Measurements from ENCODE around the gene EIF4EBP3.

EIF4EBP3 gene

DNA sequence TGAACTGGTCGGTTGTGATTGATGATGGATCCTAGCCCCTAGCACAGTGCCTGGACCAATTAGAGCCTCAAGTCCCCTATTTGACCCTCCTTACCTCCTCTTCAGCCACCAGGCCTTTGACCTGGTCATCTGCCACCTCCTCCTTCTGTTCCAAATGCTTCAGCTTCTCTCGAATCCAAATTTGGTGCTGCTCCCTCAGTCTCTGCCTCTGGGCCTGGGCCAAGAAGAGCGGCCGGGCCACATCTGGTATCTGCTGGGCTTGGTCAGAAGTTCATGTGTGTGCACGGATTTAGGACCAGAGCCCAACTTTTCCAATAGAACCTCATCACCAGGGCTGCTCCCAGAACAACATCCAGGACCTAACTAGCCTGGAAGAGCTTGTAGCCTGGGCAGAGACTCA is 23.6 kb downstream of the EIF4EBP3 start:
- DNase-seq (ENCODE audit: low read depth in 1 of 2, low spot score in 1 of 2), result no peak

GRCh38 chr5:140573683-140574082 is 26.2 kb downstream of the EIF4EBP3 start:
- Histone ChIP-seq H3K27me3 (ENCODE audit: insufficient read depth, poor library complexity, severe bottlenecking) (no peaks in the 10 kb centered on the region), H3K27ac (replicated peaks) (no peak overlapping the region), H3K4me3 (replicated peaks; ENCODE audit: insufficient read depth, low read length) (no peak overlapping the region)
- TF ChIP-seq SPI1 (IDR thresholded peaks at IDR 0.05; ENCODE audit: borderline replicate concordance, low read depth) (no peak), GABPA (IDR thresholded peaks at IDR 0.05; ENCODE audit: low read depth) (no peak)
- DNase-seq (ENCODE audit: low read depth in 1 of 2, low spot score in 1 of 2), result no peak

More for the DNA sequence above, 23.6 kb downstream of the EIF4EBP3 start:
- no peak for TF ChIP-seq SPI1 (IDR thresholded peaks at IDR 0.05; ENCODE audit: borderline replicate concordance, low read depth)
- no peak for TF ChIP-seq CTCF (IDR thresholded peaks at IDR 0.05; ENCODE audit: insufficient read depth, low read length)
- no peak for TF ChIP-seq POLR2AphosphoS5 (IDR thresholded peaks at IDR 0.05; ENCODE audit: low read depth)
- no peak for TF ChIP-seq GABPA (IDR thresholded peaks at IDR 0.05; ENCODE audit: low read depth)
- TF ChIP-seq REST (IDR thresholded peaks at IDR 0.05; ENCODE audit: insufficient replicate concordance, low read depth), result no peak
- no peaks in the 10 kb centered on the region for H3K27me3 ChIP-seq (ENCODE audit: insufficient read depth, poor library complexity, severe bottlenecking)
- no peak overlapping the region for H3K27ac ChIP-seq (replicated peaks)
- no peak overlapping the region for H3K4me3 ChIP-seq (replicated peaks; ENCODE audit: insufficient read depth, low read length)

DNA sequence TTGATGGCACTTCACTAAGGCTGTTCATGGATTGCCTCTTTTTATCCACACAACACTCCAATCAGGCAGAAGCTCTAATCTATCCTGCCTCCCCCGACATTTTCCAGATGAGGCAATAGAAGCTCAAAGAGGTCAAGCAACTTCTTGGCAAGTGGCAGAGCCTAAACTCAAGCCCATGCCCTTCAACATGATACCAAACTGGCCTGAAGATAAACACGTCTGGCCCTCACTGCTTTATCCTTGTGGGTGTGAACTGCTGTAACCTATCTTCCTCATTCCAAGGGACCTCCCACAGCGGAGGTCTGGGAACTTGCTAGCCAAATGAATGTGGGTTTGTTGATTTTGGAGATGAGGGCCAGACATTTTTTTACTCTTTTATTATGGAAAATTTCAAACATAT is 26.7 kb downstream of the EIF4EBP3 start:
- TF ChIP-seq SPI1 (IDR thresholded peaks at IDR 0.05; ENCODE audit: borderline replicate concordance, low read depth) (no peak), GABPA (IDR thresholded peaks at IDR 0.05; ENCODE audit: low read depth) (no peak), REST (IDR thresholded peaks at IDR 0.05; ENCODE audit: insufficient replicate concordance, low read depth) (no peak), CTCF (IDR thresholded peaks at IDR 0.05; ENCODE audit: insufficient read depth, low read length) (no peak), POLR2AphosphoS5 (IDR thresholded peaks at IDR 0.05; ENCODE audit: low read depth) (no peak)

GRCh38 chr5:140575309-140575708 is 27.8 kb downstream of the EIF4EBP3 start:
- Histone ChIP-seq H3K27me3 (ENCODE audit: insufficient read depth, poor library complexity, severe bottlenecking) (no peaks in the 10 kb centered on the region), H3K27ac (replicated peaks) (no peak overlapping the region), H3K4me3 (replicated peaks; ENCODE audit: insufficient read depth, low read length) (no peak overlapping the region)
- peak; percentile 4 for TF ChIP-seq CTCF (IDR thresholded peaks at IDR 0.05; ENCODE audit: insufficient read depth, low read length)
- TF ChIP-seq GABPA (IDR thresholded peaks at IDR 0.05; ENCODE audit: low read depth), result no peak
- DNase-seq (ENCODE audit: low read depth in 1 of 2, low spot score in 1 of 2), result peak in 1 of 2 experiments; percentile 77

More for the DNA sequence above, 26.7 kb downstream of the EIF4EBP3 start:
- DNase-seq (ENCODE audit: low read depth in 1 of 2, low spot score in 1 of 2), result no peak
- H3K4me3 ChIP-seq (replicated peaks; ENCODE audit: insufficient read depth, low read length), result no peak overlapping the region
- no peak overlapping the region for H3K27ac ChIP-seq (replicated peaks)
- H3K27me3 ChIP-seq (ENCODE audit: insufficient read depth, poor library complexity, severe bottlenecking), result no peaks in the 10 kb centered on the region
